ENCODE measurements around the gene OR8D2. TPM values are rescaled to one million over a fixed set of nuclear protein-coding genes. Genes with fewer than 3 reads are reported as not detected.
A peak's percentile ranks its signal among the peaks of the same experiment; 100 is the strongest.
"Not testable (repeated sequence)": the region's sequence is repeated elsewhere in the genome, so short reads cannot be mapped to it uniquely, and the experiment has no call there.

OR8D2 gene
- total RNA-seq, 2 donors from 2014 or later, result not detected

DNA sequence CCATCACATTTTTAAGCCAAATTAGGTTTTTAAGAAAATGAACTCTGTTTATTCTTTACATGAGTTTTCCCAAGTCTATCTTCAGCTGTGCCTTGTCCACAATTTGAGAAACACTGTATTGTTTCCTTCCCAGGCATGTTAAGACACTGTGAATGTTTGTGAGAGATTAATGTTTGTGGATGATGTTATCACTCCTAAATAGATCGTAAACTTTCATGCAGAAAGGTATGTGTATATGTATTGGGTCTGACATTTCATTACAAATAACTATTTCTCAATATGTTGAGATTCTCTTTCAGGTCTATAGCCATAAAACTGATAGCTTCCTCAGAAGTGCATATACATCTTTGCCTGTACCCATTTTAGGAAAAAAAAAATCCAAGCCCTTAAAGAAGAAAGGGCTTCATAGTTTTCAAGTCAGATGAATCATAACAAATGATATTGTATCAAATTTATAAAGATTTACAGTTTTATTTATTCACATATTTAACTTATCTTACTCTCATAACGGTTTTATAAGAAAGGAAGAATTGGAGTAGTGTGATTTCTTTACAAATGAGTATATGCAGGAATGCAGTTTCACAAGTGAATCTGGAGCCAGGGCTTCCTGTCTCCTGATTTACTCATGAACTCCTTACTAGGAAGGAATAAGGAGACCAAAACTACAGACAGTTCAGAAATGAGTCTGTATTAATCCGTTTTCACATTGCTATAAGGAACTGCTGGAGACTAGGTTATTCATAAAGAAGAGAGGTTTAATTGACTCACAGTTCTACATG is 17.5 kb downstream of the OR8D2 start:
- no peak for DNase-seq (ENCODE audit: low spot score in 2 of 2)
- H3K27ac Mint-ChIP-seq, result no peak overlapping the region
- no peak for ATAC-seq
- peaks cover 0 to 3% of the 10 kb centered on the region in 2 donors for H3K9me3 Mint-ChIP-seq
- H3K36me3 Mint-ChIP-seq, result no peaks in the 10 kb centered on the region

GRCh38 chr11:124301548-124301947 is 18.4 kb downstream of the OR8D2 start:
- H3K27ac Mint-ChIP-seq, result no peak overlapping the region
- no peak for ATAC-seq
- no peaks in the 10 kb centered on the region for H3K36me3 Mint-ChIP-seq
- peaks cover 0 to 3% of the 10 kb centered on the region in 2 donors for H3K9me3 Mint-ChIP-seq
- DNase-seq (ENCODE audit: low spot score in 2 of 2), result no peak

- ATAC-seq (no peak), DNase-seq (ENCODE audit: low spot score in 2 of 2) (no peak)
- H3K9me3 Mint-ChIP-seq, result peaks cover 0 to 3% of the 10 kb centered on the region in 2 donors
- no peaks in the 10 kb centered on the region for H3K36me3 Mint-ChIP-seq
- no peak overlapping the region for H3K27ac Mint-ChIP-seq
These were observed 22.1 kb downstream of the OR8D2 start for GRCh38 chr11:124297921-124298320.

DNA sequence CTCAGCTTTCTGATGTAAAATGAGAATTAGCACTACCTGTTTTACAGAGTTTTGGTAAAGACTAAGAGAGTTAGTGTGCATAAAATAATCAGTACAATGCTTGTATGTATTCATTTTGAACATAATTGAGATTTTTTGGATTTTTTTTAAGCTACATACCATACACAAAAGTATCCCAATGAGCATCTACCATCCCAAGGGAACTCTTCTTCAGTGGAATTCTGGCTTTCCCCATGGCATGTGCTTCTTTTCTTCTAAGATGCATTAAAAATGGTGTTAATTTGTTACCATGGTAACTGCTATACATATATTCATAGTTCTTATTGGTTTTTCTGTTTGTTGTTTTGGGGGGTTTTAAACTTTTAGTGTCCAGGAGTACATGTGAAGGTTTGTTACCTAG is 24.0 kb downstream of the OR8D2 start:
- no peak overlapping the region for H3K27ac Mint-ChIP-seq
- ATAC-seq, result no peak

GRCh38 chr11:124294687-124295086 is 25.3 kb downstream of the OR8D2 start:
- Mint-ChIP-seq H3K36me3 (no peaks in the 10 kb centered on the region), H3K9me3 (peaks cover 0 to 8% of the 10 kb centered on the region in 2 donors), H3K27ac (no peak overlapping the region)
- ATAC-seq (no peak), DNase-seq (ENCODE audit: low spot score in 2 of 2) (no peak)

More for the DNA sequence above, 24.0 kb downstream of the OR8D2 start:
- DNase-seq (ENCODE audit: low spot score in 2 of 2), result no peak
- Mint-ChIP-seq H3K9me3 (peaks cover 0 to 9% of the 10 kb centered on the region in 2 donors), H3K36me3 (no peaks in the 10 kb centered on the region)

GRCh38 chr11:124285610-124286344 is 34.2 kb downstream of the OR8D2 start:
- Mint-ChIP-seq H3K36me3 (no peaks in the 10 kb centered on the region), H3K27ac (no peak overlapping the region), H3K9me3 (peaks cover 4 to 6% of the 10 kb centered on the region in 2 donors)
- ATAC-seq (no peak), DNase-seq (ENCODE audit: low spot score in 2 of 2) (no peak)

DNA sequence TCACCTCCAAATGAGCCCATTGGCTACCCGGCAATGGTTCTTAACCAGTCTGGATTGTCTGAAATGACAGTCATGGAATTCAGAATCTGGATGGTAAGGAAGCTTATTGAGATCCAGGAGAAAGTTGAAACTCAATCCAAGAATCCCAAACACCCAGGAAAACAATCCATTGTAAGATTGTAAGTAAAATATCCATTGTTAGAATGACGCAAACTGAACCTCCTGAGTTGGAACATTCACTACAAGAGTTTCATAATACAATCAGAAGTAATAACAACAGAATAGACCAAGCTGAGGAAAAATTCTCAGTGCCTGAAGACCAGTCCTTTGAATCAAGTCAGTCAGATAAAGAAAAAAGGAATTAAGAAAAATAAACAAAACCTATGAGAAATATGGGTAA is 41.7 kb downstream of the OR8D2 start:
- Mint-ChIP-seq H3K27ac (no peak overlapping the region), H3K36me3 (no peaks in the 10 kb centered on the region), H3K9me3 (no peaks in the 10 kb centered on the region)
- ATAC-seq (no peak), DNase-seq (ENCODE audit: low spot score in 2 of 2) (no peak)

- DNase-seq (ENCODE audit: low spot score in 2 of 2) (no peak), ATAC-seq (no peak)
- Mint-ChIP-seq H3K36me3 (no peaks in the 10 kb centered on the region), H3K27ac (no peak overlapping the region), H3K9me3 (no peaks in the 10 kb centered on the region)
These were observed 42.2 kb downstream of the OR8D2 start for GRCh38 chr11:124277804-124278203.

GRCh38 chr11:124277207-124277606 is 42.8 kb downstream of the OR8D2 start:
- H3K27ac Mint-ChIP-seq, result no peak overlapping the region
- no peak for DNase-seq (ENCODE audit: low spot score in 2 of 2)
- H3K36me3 Mint-ChIP-seq, result no peaks in the 10 kb centered on the region
- no peaks in the 10 kb centered on the region for H3K9me3 Mint-ChIP-seq
- ATAC-seq, result no peak

- no peak for DNase-seq (ENCODE audit: low spot score in 2 of 2)
- peak; percentile 26 to 46 for ATAC-seq
- no peak overlapping the region for H3K27ac Mint-ChIP-seq
- H3K36me3 Mint-ChIP-seq, result no peaks in the 10 kb centered on the region
- no peaks in the 10 kb centered on the region for H3K9me3 Mint-ChIP-seq
These were observed 43.9 kb downstream of the OR8D2 start for GRCh38 chr11:124276081-124276480.

- DNase-seq (ENCODE audit: low spot score in 2 of 2) (no peak), ATAC-seq (no peak)
- Mint-ChIP-seq H3K9me3 (no peaks in the 10 kb centered on the region), H3K27ac (no peak overlapping the region), H3K36me3 (no peaks in the 10 kb centered on the region)
These were observed 46.0 kb downstream of the OR8D2 start for GRCh38 chr11:124274000-124274399.

- not testable (repeated sequence) for DNase-seq (ENCODE audit: low spot score in 2 of 2); H3K27ac Mint-ChIP-seq; ATAC-seq; H3K36me3 Mint-ChIP-seq; H3K9me3 Mint-ChIP-seq
These were observed 49.1 kb downstream of the OR8D2 start for GRCh38 chr11:124270886-124271285.

Other genes starting within 250 kb of the OR8D2 start
- gene VWA5A, start 204.7 kb downstream of the OR8D2 start, total RNA-seq, result 10 to 100 TPM in 1 of 2 donors, 1 to 10 TPM in 1; 7.7 to 13.7 TPM
- gene OR10D3, start 136.9 kb downstream of the OR8D2 start, total RNA-seq, result not detected
- gene OR8G1, start 79.1 kb downstream of the OR8D2 start, total RNA-seq, result not detected
- gene OR8G5, start 63.8 kb downstream of the OR8D2 start, total RNA-seq, result not detected
- gene OR8D1, start 6.2 kb downstream of the OR8D2 start, total RNA-seq, result not detected
- gene OR8B2, start 64.3 kb upstream of the OR8D2 start, total RNA-seq, result not detected
- gene OR8B3, start 78.8 kb upstream of the OR8D2 start, total RNA-seq, result not detected
- gene OR8B4, start 104.7 kb upstream of the OR8D2 start, total RNA-seq, result not detected
- gene OR8B8, start 125.5 kb upstream of the OR8D2 start, total RNA-seq, result not detected
- not detected for gene OR8B12, start 223.5 kb upstream of the OR8D2 start, total RNA-seq
- gene OR8A1, start 249.8 kb upstream of the OR8D2 start, total RNA-seq, result not detected